GM12878 (cell line): ENCODE results near the gene AKR1A1. TPM values are rescaled to one million over a fixed set of nuclear protein-coding genes. Genes with fewer than 3 reads are reported as not detected.

Experiments
- BACH1 ChIP-seq: fragments of 450-650 bp; IDR thresholded peaks from 2 replicates; pipeline ENCODE4 v1.6.1; 2017; ENCODE audit warnings: mild to moderate bottlenecking, borderline replicate concordance
- BCLAF1 ChIP-seq: fragments of 450-650 bp; IDR thresholded peaks from 2 replicates; pipeline ENCODE4 v1.6.1; 2017; ENCODE audit warnings: antibody characterized with exemption, mild to moderate bottlenecking, moderate library complexity
- GABPA ChIP-seq: IDR thresholded peaks from 2 replicates; pipeline ENCODE4 v1.6.1; 2014; ENCODE audit warnings: antibody characterized with exemption, low read depth, mild to moderate bottlenecking, inconsistent platforms
- KDM1A ChIP-seq: fragments of 200-600 bp; sonication (generic); IDR thresholded peaks from 2 replicates; pipeline ENCODE4 v1.6.1; 2016; ENCODE audit warnings: borderline replicate concordance
- NBN ChIP-seq: fragments of 450-650 bp; IDR thresholded peaks from 2 replicates; pipeline ENCODE4 v1.6.1; 2016
- PAX8 ChIP-seq: fragments of 450-650 bp; IDR thresholded peaks from 2 replicates; pipeline ENCODE4 v1.6.1; 2017; ENCODE audit warnings: mild to moderate bottlenecking, moderate library complexity
- RBBP5 ChIP-seq: fragments of 200-600 bp; sonication (generic); conservative IDR thresholded peaks from 2 replicates; pipeline ENCODE4 v1.6.1; 2016
- RFX5 ChIP-seq: IDR thresholded peaks from 2 replicates; pipeline ENCODE4 v1.6.1; 2011; ENCODE audit warnings: low read depth, low read length, improper control_type of control experiment
- SMAD5 ChIP-seq: IDR thresholded peaks from 2 replicates; pipeline ENCODE4 v1.6.1; 2016; ENCODE audit warnings: antibody characterized with exemption, low read depth
- TCF7 ChIP-seq: IDR thresholded peaks from 2 replicates; pipeline ENCODE4 v1.6.1; 2014; ENCODE audit warnings: antibody characterized with exemption, borderline replicate concordance
- ZBED1 ChIP-seq: IDR thresholded peaks from 2 replicates; pipeline ENCODE4 v1.6.1; 2016; ENCODE audit warnings: borderline replicate concordance
- polyA plus RNA-seq, 11 experiments: library from polyadenylated mRNA; depleted of rRNA in 4 of 11; unstranded in 6 of 11; stranded (reverse) in 5 of 11; fragments of >200 nt; fragmentation: Nextera tagmentation in 4 of 11; fragmentation: Illumina TruSeq in 1 of 11; extraction: Ambion mirVana in 4 of 11; extraction: Trizol in 1 of 11; gene quantifications; 1 replicate in 1 of 11; 2 replicates in 10 of 11; pipeline versions ENCODE4 v1.2.1 to v1.2.3, GENCODE V29; 2011 to 2016; ENCODE audit warnings: inconsistent platforms in 2 of 11, missing spikeins in 2 of 11, low read depth in 1 of 11
- total RNA-seq, 4 experiments: library from RNA; depleted of rRNA in 3 of 4; stranded (reverse); fragments of >200 nt in 3 of 4; fragmentation: Illumina TruSeq in 1 of 4; extraction: Trizol in 1 of 4; gene quantifications; 2 replicates each; pipeline versions ENCODE4 v1.2.1 to v1.2.3, GENCODE V29; 2013 to 2021
- TF ChIP-seq, protein P1 (sequence below): IDR thresholded peaks from 2 replicates; pipeline ENCODE4 v1.6.1; 2012; ENCODE audit warnings: mild to moderate bottlenecking, low read depth, low read length
- TF ChIP-seq, protein P2 (sequence below): fragments of 450-650 bp; IDR thresholded peaks from 2 replicates; pipeline ENCODE4 v1.6.1; 2016; ENCODE audit warnings: mild to moderate bottlenecking
- TF ChIP-seq, protein P3 (sequence below): fragments of 450-650 bp; IDR thresholded peaks from 2 replicates; pipeline ENCODE4 v1.6.1; 2017; ENCODE audit warnings: mild to moderate bottlenecking, moderate library complexity

AKR1A1 gene
- total and polyA plus RNA-seq, 10 of the 15 experiments (the other 5 are each of a cell fraction or from before 2014, with no cell fraction given), result 187 to 335 (median 241) TPM

GRCh38 chr1:45521413-45522323 lies 29.0 kb upstream of the AKR1A1 start, which contains the start of gene PRDX1 (continued):
- TF ChIP-seq, protein P1, sequence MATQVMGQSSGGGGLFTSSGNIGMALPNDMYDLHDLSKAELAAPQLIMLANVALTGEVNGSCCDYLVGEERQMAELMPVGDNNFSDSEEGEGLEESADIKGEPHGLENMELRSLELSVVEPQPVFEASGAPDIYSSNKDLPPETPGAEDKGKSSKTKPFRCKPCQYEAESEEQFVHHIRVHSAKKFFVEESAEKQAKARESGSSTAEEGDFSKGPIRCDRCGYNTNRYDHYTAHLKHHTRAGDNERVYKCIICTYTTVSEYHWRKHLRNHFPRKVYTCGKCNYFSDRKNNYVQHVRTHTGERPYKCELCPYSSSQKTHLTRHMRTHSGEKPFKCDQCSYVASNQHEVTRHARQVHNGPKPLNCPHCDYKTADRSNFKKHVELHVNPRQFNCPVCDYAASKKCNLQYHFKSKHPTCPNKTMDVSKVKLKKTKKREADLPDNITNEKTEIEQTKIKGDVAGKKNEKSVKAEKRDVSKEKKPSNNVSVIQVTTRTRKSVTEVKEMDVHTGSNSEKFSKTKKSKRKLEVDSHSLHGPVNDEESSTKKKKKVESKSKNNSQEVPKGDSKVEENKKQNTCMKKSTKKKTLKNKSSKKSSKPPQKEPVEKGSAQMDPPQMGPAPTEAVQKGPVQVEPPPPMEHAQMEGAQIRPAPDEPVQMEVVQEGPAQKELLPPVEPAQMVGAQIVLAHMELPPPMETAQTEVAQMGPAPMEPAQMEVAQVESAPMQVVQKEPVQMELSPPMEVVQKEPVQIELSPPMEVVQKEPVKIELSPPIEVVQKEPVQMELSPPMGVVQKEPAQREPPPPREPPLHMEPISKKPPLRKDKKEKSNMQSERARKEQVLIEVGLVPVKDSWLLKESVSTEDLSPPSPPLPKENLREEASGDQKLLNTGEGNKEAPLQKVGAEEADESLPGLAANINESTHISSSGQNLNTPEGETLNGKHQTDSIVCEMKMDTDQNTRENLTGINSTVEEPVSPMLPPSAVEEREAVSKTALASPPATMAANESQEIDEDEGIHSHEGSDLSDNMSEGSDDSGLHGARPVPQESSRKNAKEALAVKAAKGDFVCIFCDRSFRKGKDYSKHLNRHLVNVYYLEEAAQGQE, result 0 out of 2 replicates have a peak, but pooled peaks have one; percentile 21
- TF ChIP-seq PAX8 (no peak), KDM1A (no peak), BACH1 (peak; percentile 98), BCLAF1 (no peak), ZBED1 (peak; percentile 95), RBBP5 (no peak), RFX5 (no peak), TCF7 (no peak), NBN (peak; percentile 96), GABPA (no peak), SMAD5 (peak; percentile 99)
- TF ChIP-seq, protein P2, sequence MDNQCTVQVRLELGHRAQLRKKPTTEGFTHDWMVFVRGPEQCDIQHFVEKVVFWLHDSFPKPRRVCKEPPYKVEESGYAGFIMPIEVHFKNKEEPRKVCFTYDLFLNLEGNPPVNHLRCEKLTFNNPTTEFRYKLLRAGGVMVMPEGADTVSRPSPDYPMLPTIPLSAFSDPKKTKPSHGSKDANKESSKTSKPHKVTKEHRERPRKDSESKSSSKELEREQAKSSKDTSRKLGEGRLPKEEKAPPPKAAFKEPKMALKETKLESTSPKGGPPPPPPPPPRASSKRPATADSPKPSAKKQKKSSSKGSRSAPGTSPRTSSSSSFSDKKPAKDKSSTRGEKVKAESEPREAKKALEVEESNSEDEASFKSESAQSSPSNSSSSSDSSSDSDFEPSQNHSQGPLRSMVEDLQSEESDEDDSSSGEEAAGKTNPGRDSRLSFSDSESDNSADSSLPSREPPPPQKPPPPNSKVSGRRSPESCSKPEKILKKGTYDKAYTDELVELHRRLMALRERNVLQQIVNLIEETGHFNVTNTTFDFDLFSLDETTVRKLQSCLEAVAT, result peak; percentile 100
- TF ChIP-seq, protein P3, sequence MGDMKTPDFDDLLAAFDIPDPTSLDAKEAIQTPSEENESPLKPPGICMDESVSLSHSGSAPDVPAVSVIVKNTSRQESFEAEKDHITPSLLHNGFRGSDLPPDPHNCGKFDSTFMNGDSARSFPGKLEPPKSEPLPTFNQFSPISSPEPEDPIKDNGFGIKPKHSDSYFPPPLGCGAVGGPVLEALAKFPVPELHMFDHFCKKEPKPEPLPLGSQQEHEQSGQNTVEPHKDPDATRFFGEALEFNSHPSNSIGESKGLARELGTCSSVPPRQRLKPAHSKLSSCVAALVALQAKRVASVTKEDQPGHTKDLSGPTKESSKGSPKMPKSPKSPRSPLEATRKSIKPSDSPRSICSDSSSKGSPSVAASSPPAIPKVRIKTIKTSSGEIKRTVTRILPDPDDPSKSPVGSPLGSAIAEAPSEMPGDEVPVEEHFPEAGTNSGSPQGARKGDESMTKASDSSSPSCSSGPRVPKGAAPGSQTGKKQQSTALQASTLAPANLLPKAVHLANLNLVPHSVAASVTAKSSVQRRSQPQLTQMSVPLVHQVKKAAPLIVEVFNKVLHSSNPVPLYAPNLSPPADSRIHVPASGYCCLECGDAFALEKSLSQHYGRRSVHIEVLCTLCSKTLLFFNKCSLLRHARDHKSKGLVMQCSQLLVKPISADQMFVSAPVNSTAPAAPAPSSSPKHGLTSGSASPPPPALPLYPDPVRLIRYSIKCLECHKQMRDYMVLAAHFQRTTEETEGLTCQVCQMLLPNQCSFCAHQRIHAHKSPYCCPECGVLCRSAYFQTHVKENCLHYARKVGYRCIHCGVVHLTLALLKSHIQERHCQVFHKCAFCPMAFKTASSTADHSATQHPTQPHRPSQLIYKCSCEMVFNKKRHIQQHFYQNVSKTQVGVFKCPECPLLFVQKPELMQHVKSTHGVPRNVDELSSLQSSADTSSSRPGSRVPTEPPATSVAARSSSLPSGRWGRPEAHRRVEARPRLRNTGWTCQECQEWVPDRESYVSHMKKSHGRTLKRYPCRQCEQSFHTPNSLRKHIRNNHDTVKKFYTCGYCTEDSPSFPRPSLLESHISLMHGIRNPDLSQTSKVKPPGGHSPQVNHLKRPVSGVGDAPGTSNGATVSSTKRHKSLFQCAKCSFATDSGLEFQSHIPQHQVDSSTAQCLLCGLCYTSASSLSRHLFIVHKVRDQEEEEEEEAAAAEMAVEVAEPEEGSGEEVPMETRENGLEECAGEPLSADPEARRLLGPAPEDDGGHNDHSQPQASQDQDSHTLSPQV, result no peak
